ES-I3 (cell line): ENCODE measurements around the gene MN1.

Experiments
- H3K36me3 ChIP-seq: 2 replicates; pipeline ENCODE4 v1.6.1; 2013; ENCODE audit warnings: mild to moderate bottlenecking, low read length, control low read depth, moderate library complexity; ENCODE audit not compliant: insufficient read depth
- H3K4me1 ChIP-seq: 2 replicates; pipeline ENCODE4 v1.6.1; 2013; ENCODE audit warnings: mild to moderate bottlenecking, control low read depth, low read length; ENCODE audit not compliant: insufficient read depth
- H3K9ac ChIP-seq: 2 replicates; pipeline ENCODE4 v1.6.1; 2013; ENCODE audit warnings: low read depth, mild to moderate bottlenecking, low read length, moderate library complexity
- H3K9me3 ChIP-seq: 2 replicates; pipeline ENCODE4 v1.6.1; 2013; ENCODE audit warnings: mild to moderate bottlenecking, low read length, moderate library complexity; ENCODE audit not compliant: control insufficient read depth, insufficient read depth

The MN1 gene

DNA sequence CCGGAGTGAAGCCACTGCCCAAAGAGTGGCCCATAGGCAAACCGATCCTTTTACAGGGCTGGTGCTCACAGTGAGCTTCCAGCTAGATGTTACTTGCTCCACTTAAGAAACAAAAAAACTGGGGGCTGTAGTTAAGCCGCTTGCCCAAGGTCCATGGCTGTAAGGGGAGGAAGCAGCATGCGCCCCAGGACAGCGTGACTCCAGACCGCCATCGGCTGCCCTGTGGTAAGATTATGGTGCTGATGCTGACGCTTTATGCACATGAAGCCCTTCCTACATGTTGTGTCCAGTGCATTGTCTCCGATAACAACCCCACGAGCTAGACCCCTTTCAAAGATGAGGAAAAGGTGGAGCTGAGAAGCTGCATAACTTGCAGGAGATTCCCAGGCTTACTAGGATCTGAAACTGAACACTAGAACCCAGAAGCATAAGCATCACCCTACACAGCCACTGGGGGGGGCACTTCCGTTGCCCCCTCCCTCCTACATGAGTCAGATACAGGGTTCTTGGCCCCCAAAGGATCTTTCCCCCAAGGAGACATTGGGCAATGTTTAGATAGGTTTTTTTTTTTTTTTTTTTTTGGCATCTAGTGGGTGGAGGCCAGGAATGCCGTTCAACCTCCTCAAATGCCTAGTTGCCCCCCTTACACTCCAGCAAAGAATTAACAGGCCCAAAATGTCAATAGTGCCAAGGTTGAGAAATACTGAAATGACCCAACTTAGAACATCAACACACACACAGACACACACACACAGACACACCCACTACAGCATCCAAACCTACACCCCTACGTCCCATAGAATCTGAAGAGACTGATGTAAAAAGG is 53.9 kb downstream of the MN1 start:
- H3K9ac ChIP-seq: no peak overlapping the region
- H3K9me3 ChIP-seq: no peaks in the 10 kb centered on the region
- peaks cover 44% of the 10 kb centered on the region for H3K4me1 ChIP-seq
- no peaks in the 10 kb centered on the region for H3K36me3 ChIP-seq

GRCh38 chr22:27746918-27747317 is 54.6 kb downstream of the MN1 start:
- peaks cover 44% of the 10 kb centered on the region for H3K4me1 ChIP-seq
- H3K9ac ChIP-seq: no peak overlapping the region
- H3K9me3 ChIP-seq: no peaks in the 10 kb centered on the region
- H3K36me3 ChIP-seq: no peaks in the 10 kb centered on the region

DNA sequence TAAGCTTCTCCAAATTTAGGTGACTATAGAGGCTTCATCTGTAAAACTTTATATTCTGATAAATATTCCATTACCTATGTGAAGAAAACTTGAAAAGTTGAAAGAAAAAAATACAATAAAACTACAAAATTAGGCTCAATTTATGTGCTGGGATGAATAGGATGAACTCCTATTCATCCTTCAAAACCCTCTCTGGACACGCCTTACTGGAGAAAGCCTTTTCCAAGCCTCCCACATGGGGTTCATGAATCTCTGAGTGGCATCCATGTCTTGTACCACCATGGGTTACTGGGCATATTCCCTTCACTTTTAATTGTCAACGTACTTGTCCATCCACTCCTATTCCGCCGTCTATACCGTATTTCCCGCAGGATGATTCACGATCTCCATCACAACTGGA is 55.7 kb downstream of the MN1 start:
- peaks cover 2% of the 10 kb centered on the region; the same call in 1 of the 2 replicates for H3K9me3 ChIP-seq
- H3K36me3 ChIP-seq: peaks cover 3% of the 10 kb centered on the region; the same call in 1 of the 2 replicates
- H3K4me1 ChIP-seq: peaks cover 40% of the 10 kb centered on the region
- no peak overlapping the region for H3K9ac ChIP-seq

DNA sequence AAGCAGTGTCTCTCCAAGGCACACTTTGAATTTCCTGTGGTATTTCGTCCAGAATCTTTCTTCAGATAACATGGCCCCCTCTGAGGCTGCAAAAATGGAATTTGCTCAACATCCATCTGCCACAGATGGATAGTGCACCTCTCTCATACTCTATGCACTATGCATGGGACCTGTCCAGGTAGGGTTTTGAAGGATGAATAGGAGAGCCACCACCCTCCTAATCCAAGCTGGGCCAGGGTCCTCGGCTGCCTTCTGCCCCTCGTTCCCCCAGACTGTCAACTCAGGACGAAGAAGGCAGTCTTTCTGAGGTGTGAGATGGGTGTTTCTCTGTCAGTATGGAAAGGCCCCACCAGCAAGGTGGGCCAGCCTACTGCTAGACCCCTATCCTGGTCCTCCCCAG is 56.4 kb downstream of the MN1 start:
- peaks cover 7% of the 10 kb centered on the region; the same call in 1 of the 2 replicates for H3K9me3 ChIP-seq
- no peak overlapping the region; the same call in 1 of the 2 replicates for H3K9ac ChIP-seq
- H3K36me3 ChIP-seq: peaks cover 8% of the 10 kb centered on the region; the same call in 1 of the 2 replicates
- H3K4me1 ChIP-seq: peaks cover 34% of the 10 kb centered on the region

DNA sequence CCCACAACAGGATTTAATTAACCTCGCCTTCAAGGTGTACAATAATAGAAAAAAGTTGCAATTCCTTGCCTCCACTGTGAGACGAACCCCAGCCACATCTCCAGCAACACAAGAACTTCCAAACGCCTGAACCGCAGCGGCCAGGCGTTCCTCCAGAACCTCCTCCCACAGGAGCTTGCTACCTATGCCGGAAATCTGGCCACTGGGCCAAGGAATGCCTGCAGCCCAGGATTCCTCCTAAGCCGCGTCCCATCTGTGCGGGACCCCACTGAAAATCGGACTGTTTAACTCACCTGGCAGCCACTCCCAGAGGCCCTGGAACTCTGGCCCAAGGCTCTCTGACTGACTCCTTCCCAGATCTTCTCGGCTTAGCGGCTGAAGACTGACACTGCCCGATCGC is 57.5 kb downstream of the MN1 start:
- Histone ChIP-seq H3K4me1 (peaks cover 23% of the 10 kb centered on the region), H3K9ac (peak overlapping the region; percentile 49; the same call in 1 of the 2 replicates), H3K9me3 (peaks cover 11% of the 10 kb centered on the region), H3K36me3 (peaks cover 14% of the 10 kb centered on the region; the same call in 1 of the 2 replicates)

GRCh38 chr22:27740202-27740748 is 61.3 kb downstream of the MN1 start:
- Histone ChIP-seq H3K9me3 (peaks cover 29% of the 10 kb centered on the region), H3K4me1 (peaks cover 3% of the 10 kb centered on the region), H3K36me3 (peaks cover 24% of the 10 kb centered on the region), H3K9ac (no peak overlapping the region)

DNA sequence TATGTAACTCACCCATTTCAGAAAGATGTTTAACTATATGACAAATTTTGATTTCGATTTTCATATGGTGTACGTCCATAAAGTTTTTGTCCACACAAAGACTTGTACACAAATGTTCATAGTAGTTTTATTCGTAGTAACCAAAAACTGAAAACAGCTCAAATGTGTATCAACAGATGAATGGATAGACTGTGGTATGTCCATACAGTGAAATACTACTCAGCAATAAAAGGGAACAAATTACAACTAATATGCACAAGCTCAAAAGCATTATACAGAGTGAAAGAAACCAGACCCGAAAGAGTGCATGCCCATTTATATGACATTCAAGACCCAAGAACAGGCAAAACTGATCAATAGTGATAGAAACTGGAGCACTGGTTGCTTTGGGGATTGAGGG is 64.0 kb downstream of the MN1 start:
- Histone ChIP-seq H3K36me3 (peaks cover 26% of the 10 kb centered on the region), H3K9me3 (peaks cover 29% of the 10 kb centered on the region), H3K9ac (no peak overlapping the region), H3K4me1 (no peaks in the 10 kb centered on the region; the same call in 1 of the 2 replicates)

DNA sequence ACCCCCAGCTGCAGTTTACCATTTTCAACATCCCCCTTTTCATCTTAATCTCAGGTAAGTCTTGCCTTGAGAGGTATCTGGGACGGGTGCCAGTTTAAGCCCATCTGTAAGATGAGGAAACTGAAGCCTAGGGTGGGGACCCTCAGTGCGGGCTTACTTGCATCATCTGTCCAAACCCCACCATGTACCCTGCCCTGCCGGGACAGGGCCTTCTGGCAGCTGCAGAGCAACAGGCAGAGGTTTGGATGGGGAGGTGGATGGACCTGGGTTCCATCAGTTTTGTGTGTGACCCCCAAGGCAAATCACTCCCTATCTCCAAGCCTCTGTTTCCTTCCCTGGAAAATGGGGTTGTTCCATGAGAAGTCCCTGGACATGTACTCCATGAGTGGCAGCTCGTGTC is 67.5 kb downstream of the MN1 start:
- no peak overlapping the region for H3K9ac ChIP-seq
- peaks cover 12% of the 10 kb centered on the region; the same call in 1 of the 2 replicates for H3K36me3 ChIP-seq
- peaks cover 12% of the 10 kb centered on the region for H3K4me1 ChIP-seq

GRCh38 chr22:27732841-27733240 is 68.7 kb downstream of the MN1 start:
- peaks cover 5% of the 10 kb centered on the region; the same call in 1 of the 2 replicates for H3K36me3 ChIP-seq
- H3K9ac ChIP-seq: no peak overlapping the region
- peaks cover 20% of the 10 kb centered on the region for H3K4me1 ChIP-seq
- H3K9me3 ChIP-seq: peaks cover 7% of the 10 kb centered on the region; the same call in 1 of the 2 replicates

More for the DNA sequence above, 67.5 kb downstream of the MN1 start:
- peaks cover 18% of the 10 kb centered on the region for H3K9me3 ChIP-seq

GRCh38 chr22:27732391-27732790 is 69.2 kb downstream of the MN1 start:
- Histone ChIP-seq H3K9ac (no peak overlapping the region), H3K9me3 (peaks cover 3% of the 10 kb centered on the region; the same call in 1 of the 2 replicates), H3K4me1 (peaks cover 25% of the 10 kb centered on the region), H3K36me3 (0 out of 2 replicates have a peak, but pooled peaks cover 2% of the 10 kb centered on the region)

GRCh38 chr22:27731621-27732020 is 69.9 kb downstream of the MN1 start:
- Histone ChIP-seq H3K4me1 (peaks cover 32% of the 10 kb centered on the region), H3K36me3 (0 out of 2 replicates have a peak, but pooled peaks cover 2% of the 10 kb centered on the region), H3K9me3 (no peaks in the 10 kb centered on the region), H3K9ac (no peak overlapping the region)

DNA sequence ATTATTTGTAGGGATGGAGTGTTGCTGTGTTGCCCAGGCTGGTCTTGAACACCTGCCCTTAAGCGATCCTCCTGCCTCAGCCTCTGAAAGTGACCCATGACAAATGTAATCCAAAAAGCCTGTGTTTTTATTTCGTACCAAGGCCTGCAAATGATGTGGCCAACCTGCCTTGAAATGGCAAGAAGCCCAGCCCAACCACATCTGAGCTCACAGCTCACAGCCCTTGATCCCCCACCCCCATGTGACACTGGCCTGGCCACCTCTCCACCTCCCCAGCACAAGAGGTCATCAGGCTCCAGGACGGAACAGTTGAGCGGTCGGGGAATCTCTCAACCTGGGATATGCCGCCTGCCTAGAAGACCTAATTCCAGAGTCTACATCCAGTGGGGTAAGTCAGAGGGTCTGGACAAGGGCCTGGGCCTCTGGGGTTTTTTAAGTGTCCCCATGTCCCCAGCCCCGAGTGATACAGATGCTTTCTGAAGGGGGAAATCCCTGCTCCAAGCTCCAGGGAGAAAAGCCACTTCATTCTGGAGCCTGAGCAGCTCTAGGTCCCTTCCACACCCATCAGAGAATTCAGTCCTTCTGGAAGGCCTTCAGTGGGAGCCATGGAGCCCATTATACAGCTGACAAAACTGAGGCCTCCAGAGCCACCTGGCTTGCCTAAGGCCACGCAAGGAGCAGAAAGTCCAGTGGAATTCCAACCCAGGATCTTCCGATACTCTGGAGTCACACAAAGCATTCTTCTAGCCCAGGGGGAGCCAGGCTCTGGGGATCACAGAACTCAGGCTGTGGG is 70.7 kb downstream of the MN1 start:
- peaks cover 37% of the 10 kb centered on the region for H3K4me1 ChIP-seq
- 0 out of 2 replicates have a peak, but pooled peaks cover 2% of the 10 kb centered on the region for H3K36me3 ChIP-seq
- H3K9me3 ChIP-seq: no peaks in the 10 kb centered on the region
- H3K9ac ChIP-seq: no peak overlapping the region

- H3K9ac ChIP-seq: no peak overlapping the region
- no peaks in the 10 kb centered on the region for H3K9me3 ChIP-seq
- no peaks in the 10 kb centered on the region for H3K36me3 ChIP-seq
- H3K4me1 ChIP-seq: peaks cover 37% of the 10 kb centered on the region
Measured at GRCh38 chr22:27729246-27729645, 72.3 kb downstream of the MN1 start.
